ENCODE data around the gene EZR. TPM values are rescaled to one million over a fixed set of nuclear protein-coding genes. Genes with fewer than 3 reads are reported as not detected.
A peak's percentile ranks its signal among the peaks of the same experiment; 100 is the strongest.

Gene EZR
- total and polyA plus RNA-seq, 2 of the 8 experiments (the other 6 are each of a cell fraction or from before 2014, with no cell fraction given): 122 to 286 TPM

GRCh38 chr6:158756977-158757752 is 62.0 kb downstream of the EZR start:
- Histone ChIP-seq H3K79me1 (ENCODE audit: low read depth, low read length) (no peaks in the 10 kb centered on the region), H3K27ac (ENCODE audit: low read depth, low read length) (no peak overlapping the region), H2AK5ac (ENCODE audit: low read depth, low read length) (no peak overlapping the region), H3K9me3 (ENCODE audit: insufficient read depth in 2 of 2, low read depth in 1 of 2, low read length in 1 of 2) (no peaks in the 10 kb centered on the region), H4K5ac (ENCODE audit: insufficient read length, low read depth, low read length) (no peak overlapping the region), H3K23me2 (ENCODE audit: low read depth, low read length) (no peaks in the 10 kb centered on the region), H4K20me1 (replicated peaks in 1 of 2; ENCODE audit: control insufficient read depth in 1 of 2, insufficient read depth in 2 of 2, low read length in 2 of 2) (no peaks in the 10 kb centered on the region), H2BK5ac (ENCODE audit: low read depth, low read length) (0 out of 2 replicates have a peak overlapping the region, but pooled peaks have one; percentile 44), H3K27me3 (replicated peaks in 1 of 4; ENCODE audit: control insufficient read depth in 3 of 4, extremely low read depth in 1 of 4, insufficient read depth in 3 of 4, low read length in 3 of 4) (no peaks in the 10 kb centered on the region), H3K14ac (ENCODE audit: insufficient read length) (no peak overlapping the region), H2BK120ac (replicated peaks; ENCODE audit: low read depth, low read length) (peak overlapping the region; percentile 47), H3K18ac (ENCODE audit: extremely low read depth, low read length) (0 out of 2 replicates have a peak overlapping the region, but pooled peaks have one; percentile 68), H2BK12ac (ENCODE audit: low read depth, low read length) (peak overlapping the region; percentile 92; the same call in 1 of the 2 replicates), H2AFZ (ENCODE audit: low read length) (no peak overlapping the region), H4K8ac (ENCODE audit: extremely low read depth, insufficient read depth, low read length) (peak overlapping the region; percentile 37; the same call in 1 of the 2 replicates), H3K79me2 (ENCODE audit: control insufficient read depth in 1 of 2, insufficient read depth in 2 of 2, low read length in 2 of 2) (no peaks in the 10 kb centered on the region), H3K4me2 (ENCODE audit: insufficient read depth in 1 of 2, low read depth in 2 of 2, low read length in 2 of 2) (no peak overlapping the region), H3K56ac (replicated peaks; ENCODE audit: insufficient read length, low read depth, low read length) (no peak overlapping the region), H3K9ac (replicated peaks in 1 of 4; ENCODE audit: extremely low read depth in 1 of 4, low read depth in 3 of 4, low read length in 3 of 4) (no peak overlapping the region), H2BK15ac (ENCODE audit: low read length) (no peak overlapping the region), H4K91ac (replicated peaks; ENCODE audit: insufficient read length, low read length) (no peak overlapping the region), H3K4me3 (ENCODE audit: extremely low read depth in 1 of 4, insufficient read depth in 2 of 4, low read depth in 3 of 4, low read length in 4 of 4) (no peak overlapping the region), H3K23ac (ENCODE audit: insufficient read length) (no peak overlapping the region), H3K4me1 (replicated peaks in 1 of 4; ENCODE audit: control insufficient read depth in 3 of 4, insufficient read depth in 4 of 4, low read length in 3 of 4) (peaks cover 0 to 24% (median 9%) of the 10 kb centered on the region in 4 experiments; a peak in 6 of 7 replicates), H3K36me3 (ENCODE audit: control insufficient read depth in 2 of 4, insufficient read depth in 4 of 4, low read length in 3 of 4) (no peaks in the 10 kb centered on the region), H3K4ac (replicated peaks; ENCODE audit: insufficient read length, low read depth, low read length) (no peak overlapping the region), H2BK20ac (ENCODE audit: low read length) (no peak overlapping the region)
- FAIRE-seq: no peak
- POLR2A ChIA-PET (ENCODE audit: partially characterized antibody): interaction anchor here (1.0 to 1.6 kb wide), 4 partner anchors 13 to 60 kb away, joined by 3 to 6 read pairs (median 4); no protein-coding TSS in a partner anchor
- no peak for DNase-seq (ENCODE audit: low read depth in 1 of 2, low spot score in 2 of 2)
- CTCF ChIA-PET (ENCODE audit: partially characterized antibody): interaction anchor here (0.8 to 2.3 kb wide), 8 partner anchors 11 to 218 kb away, joined by 3 to 13 read pairs (median 4); no protein-coding TSS in a partner anchor
- WGBS, 2 experiments (ENCODE audit: extremely low coverage in 1 of 2, insufficient coverage in 1 of 2, insufficient read length in 1 of 2, insufficient replicate concordance in 2 of 2, low coverage in 1 of 2, low lambda C conversion rate in 2 of 2, missing lambda C conversion rate in 1 of 2): 88% methylated on average over 24 of the region's 25 CpGs; no CpG with 5 or more reads in 1 of the 2 experiments
- TF ChIP-seq RBBP5 (IDR thresholded peaks at IDR 0.05; ENCODE audit: borderline replicate concordance, low read depth, low read length) (no peak), MAFK (IDR thresholded peaks at IDR 0.05; ENCODE audit: low read depth, low read length) (no peak), SUZ12 (IDR thresholded peaks at IDR 0.05; ENCODE audit: low read length) (no peak), TCF12 (IDR thresholded peaks at IDR 0.05; ENCODE audit: low read depth, low read length) (no peak), KDM4A (IDR thresholded peaks at IDR 0.05; ENCODE audit: low read depth, low read length, severe bottlenecking) (no peak), SIN3A (conservative IDR thresholded peaks at IDR 0.05 in 1 of 2, IDR thresholded peaks at IDR 0.05 in 1 of 2; ENCODE audit: low read depth in 1 of 2, low read length in 2 of 2) (no peak), NRF1 (IDR thresholded peaks at IDR 0.05; ENCODE audit: low read depth, low read length) (no peak), JUN (IDR thresholded peaks at IDR 0.05; ENCODE audit: low read depth, low read length) (no peak), EP300 (IDR thresholded peaks at IDR 0.05; ENCODE audit: borderline replicate concordance in 1 of 2, low read depth in 2 of 2, low read length in 2 of 2) (no peak), HDAC2 (IDR thresholded peaks at IDR 0.05; ENCODE audit: borderline replicate concordance in 1 of 2, low read depth in 2 of 2, low read length in 2 of 2) (no peak), MAX (IDR thresholded peaks at IDR 0.05) (no peak)
